Fibroblast of villous mesenchyme (primary cell): Measurements from ENCODE around the gene CELF2. TPM values are rescaled to one million over a fixed set of nuclear protein-coding genes. Genes with fewer than 3 reads are reported as not detected.
A peak's percentile ranks its signal among the peaks of the same experiment; 100 is the strongest.

Source experiments
- DNase-seq: peaks from one replicate; pipeline ENCODE4 v3.0.0-alpha.2; 2010; ENCODE audit warnings: low read depth
- H3K4me3 ChIP-seq: 2 replicates; pipeline ENCODE4 v1.5.1; 2011; ENCODE audit warnings: low read depth, mild to moderate bottlenecking, low read length
- CTCF ChIP-seq: IDR thresholded peaks from 2 replicates; pipeline ENCODE4 v1.5.1; 2012; ENCODE audit warnings: low read depth, mild to moderate bottlenecking, low read length; ENCODE audit not compliant: insufficient read depth
- total RNA-seq: library from RNA; depleted of rRNA; stranded (reverse); fragments of >200 nt; gene quantifications from 2 replicates; pipeline ENCODE4 v1.2.3, GENCODE V29; 2012

The CELF2 gene
- total RNA-seq, 1 donor, result 2.2 TPM

GRCh38 chr10:11262494-11263345, 245.0 kb downstream of the CELF2 start:
- H3K4me3 ChIP-seq, result no peak overlapping the region
- TF ChIP-seq CTCF, result no peak
- DNase-seq, result no peak

- DNase-seq, result no peak
- H3K4me3 ChIP-seq, result no peak overlapping the region
- TF ChIP-seq CTCF, result no peak
Observed at GRCh38 chr10:11263767-11264166, 246.1 kb downstream of the CELF2 start.

GRCh38 chr10:11264296-11265048, 246.8 kb downstream of the CELF2 start:
- no peak for DNase-seq
- no peak for TF ChIP-seq CTCF
- no peak overlapping the region for H3K4me3 ChIP-seq

- TF ChIP-seq CTCF, result no peak
- no peak for DNase-seq
- no peak overlapping the region for H3K4me3 ChIP-seq
Observed at GRCh38 chr10:11265484-11265883, 247.8 kb downstream of the CELF2 start.

GRCh38 chr10:11266426-11266825, 248.8 kb downstream of the CELF2 start:
- H3K4me3 ChIP-seq, result no peak overlapping the region
- TF ChIP-seq CTCF, result no peak
- no peak for DNase-seq

GRCh38 chr10:11270135-11270857, 252.6 kb downstream of the CELF2 start:
- DNase-seq, result peak; percentile 37
- peak; percentile 95 for TF ChIP-seq CTCF

More at GRCh38 chr10:11270135-11270857, 252.6 kb downstream of the CELF2 start:
- H3K4me3 ChIP-seq, result no peak overlapping the region
